ENCODE results near the gene BUD23.
"Not testable (repeated sequence)": the region's sequence is repeated elsewhere in the genome, so short reads cannot be mapped to it uniquely, and the experiment has no call there.

Gene BUD23

GRCh38 chr7:73719806-73720169 lies 36.4 kb downstream of the BUD23 start:
- H3K4me3 ChIP-seq (ENCODE audit: control insufficient read depth, low read depth, low read length): peak overlapping the region; percentile 35
- no peak for TF ChIP-seq CTCF (conservative IDR thresholded peaks at IDR 0.05; ENCODE audit: control insufficient read depth, insufficient read depth, low read depth, low read length)
- no peak for DNase-seq (ENCODE audit: low read depth)

GRCh38 chr7:73720443-73720842 lies 37.0 kb downstream of the BUD23 start:
- DNase-seq (ENCODE audit: low read depth); H3K4me3 ChIP-seq (ENCODE audit: control insufficient read depth, low read depth, low read length): not testable (repeated sequence)

GRCh38 chr7:73721377-73721817 lies 38.0 kb downstream of the BUD23 start:
- no peak overlapping the region for H3K4me3 ChIP-seq (ENCODE audit: control insufficient read depth, low read depth, low read length)
- no peak for DNase-seq (ENCODE audit: low read depth)
- TF ChIP-seq CTCF (conservative IDR thresholded peaks at IDR 0.05; ENCODE audit: control insufficient read depth, insufficient read depth, low read depth, low read length): no peak

GRCh38 chr7:73722182-73722581 lies 38.8 kb downstream of the BUD23 start:
- not testable (repeated sequence) for H3K4me3 ChIP-seq (ENCODE audit: control insufficient read depth, low read depth, low read length); DNase-seq (ENCODE audit: low read depth)

GRCh38 chr7:73722785-73723184 lies 39.4 kb downstream of the BUD23 start:
- no peak for DNase-seq (ENCODE audit: low read depth)
- no peak overlapping the region for H3K4me3 ChIP-seq (ENCODE audit: control insufficient read depth, low read depth, low read length)
- TF ChIP-seq CTCF (conservative IDR thresholded peaks at IDR 0.05; ENCODE audit: control insufficient read depth, insufficient read depth, low read depth, low read length): no peak

GRCh38 chr7:73723813-73724212 lies 40.4 kb downstream of the BUD23 start:
- H3K4me3 ChIP-seq (ENCODE audit: control insufficient read depth, low read depth, low read length): no peak overlapping the region
- DNase-seq (ENCODE audit: low read depth): no peak
- no peak for TF ChIP-seq CTCF (conservative IDR thresholded peaks at IDR 0.05; ENCODE audit: control insufficient read depth, insufficient read depth, low read depth, low read length)

- no peak for DNase-seq (ENCODE audit: low read depth)
- no peak overlapping the region for H3K4me3 ChIP-seq (ENCODE audit: control insufficient read depth, low read depth, low read length)
- TF ChIP-seq CTCF (conservative IDR thresholded peaks at IDR 0.05; ENCODE audit: control insufficient read depth, insufficient read depth, low read depth, low read length): no peak
Observed at GRCh38 chr7:73726083-73726466, 42.7 kb downstream of the BUD23 start.

GRCh38 chr7:73727952-73728351 lies 44.6 kb downstream of the BUD23 start:
- no peak overlapping the region for H3K4me3 ChIP-seq (ENCODE audit: control insufficient read depth, low read depth, low read length)
- no peak for TF ChIP-seq CTCF (conservative IDR thresholded peaks at IDR 0.05; ENCODE audit: control insufficient read depth, insufficient read depth, low read depth, low read length)
- no peak for DNase-seq (ENCODE audit: low read depth)

All from fibroblast of mammary gland (primary cell).